Activated gamma-delta T cell treated with anti-CD3 and anti-CD28 coated beads, Interleukin-2, amount 50 U/mL, for 16 hours (primary cell): Measurements from ENCODE around the gene TMEM256.

ENCODE experiments used
- DNase-seq: peaks from one replicate; pipeline ENCODE4 v3.0.0-alpha.2; 2020; ENCODE audit warnings: low read depth

The TMEM256 gene

DNA sequence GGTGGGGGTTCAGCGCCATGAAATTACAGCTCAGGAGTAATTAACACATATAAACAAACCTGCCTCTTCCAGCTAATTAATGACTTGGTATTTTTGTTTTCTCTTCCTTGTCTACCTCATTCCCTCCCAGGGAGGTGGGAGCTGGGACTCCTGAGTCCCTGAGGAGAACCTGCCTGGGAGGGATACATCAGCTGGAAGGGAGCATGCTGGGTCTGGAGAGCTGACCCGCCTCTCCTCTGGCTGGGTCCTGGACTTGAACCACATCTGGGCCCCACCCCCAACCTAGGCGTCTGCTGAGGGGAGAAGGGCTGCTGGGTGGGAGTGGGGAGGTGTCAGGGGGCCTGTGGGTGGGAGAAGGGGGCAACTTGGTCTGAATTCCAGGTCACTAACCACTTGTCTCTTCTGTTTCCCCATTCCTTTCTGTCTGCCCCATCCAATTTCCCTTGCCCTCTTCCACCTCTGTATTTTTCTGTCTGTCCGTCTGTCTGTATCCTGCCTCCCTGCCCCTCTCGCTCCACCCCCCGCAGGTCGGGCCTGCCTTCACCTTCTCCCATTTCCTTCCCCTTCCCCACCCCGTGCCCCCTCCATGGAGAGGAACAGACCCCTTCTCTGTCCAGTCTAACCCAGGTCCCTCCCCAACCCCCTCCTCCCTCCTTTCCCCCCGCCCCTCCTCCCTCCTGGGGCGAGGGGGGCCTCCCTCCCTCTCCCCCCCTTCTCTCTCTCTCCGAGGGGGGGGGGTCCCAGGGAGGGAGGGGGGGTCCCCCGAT, 3.8 kb upstream of the TMEM256 start, which contains the start of gene NLGN2:
TSS of gene NLGN2 (plus strand) at position 361 of the 767 bp plus-strand sequence. CDS start 411 bp downstream, outside the sequence.
- DNase-seq = no peak

DNA sequence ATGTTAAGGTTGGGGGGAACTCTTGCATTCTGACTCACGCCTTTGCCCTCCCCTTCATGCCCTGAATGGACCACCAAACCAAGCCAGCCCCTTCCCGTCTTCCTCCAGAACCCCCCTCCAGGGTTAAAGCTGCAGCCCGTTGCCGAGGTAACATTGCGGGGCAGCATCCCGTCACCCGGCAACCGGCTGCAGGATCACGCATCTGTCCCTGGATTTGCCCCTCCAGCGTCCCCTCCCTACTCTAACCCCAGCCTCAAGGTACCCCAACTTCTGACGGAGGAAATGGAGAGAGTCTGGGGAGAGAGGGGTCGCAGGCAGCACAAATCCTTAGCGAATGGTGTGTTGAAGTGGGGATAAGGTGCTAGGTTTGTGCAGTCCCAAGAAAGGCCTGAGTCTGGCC, 3.2 kb upstream of the TMEM256 start:
- DNase-seq = no peak

- no peak for DNase-seq
Measured at GRCh38 chr17:7406235-7406825, 2.4 kb upstream of the TMEM256 start.

DNA sequence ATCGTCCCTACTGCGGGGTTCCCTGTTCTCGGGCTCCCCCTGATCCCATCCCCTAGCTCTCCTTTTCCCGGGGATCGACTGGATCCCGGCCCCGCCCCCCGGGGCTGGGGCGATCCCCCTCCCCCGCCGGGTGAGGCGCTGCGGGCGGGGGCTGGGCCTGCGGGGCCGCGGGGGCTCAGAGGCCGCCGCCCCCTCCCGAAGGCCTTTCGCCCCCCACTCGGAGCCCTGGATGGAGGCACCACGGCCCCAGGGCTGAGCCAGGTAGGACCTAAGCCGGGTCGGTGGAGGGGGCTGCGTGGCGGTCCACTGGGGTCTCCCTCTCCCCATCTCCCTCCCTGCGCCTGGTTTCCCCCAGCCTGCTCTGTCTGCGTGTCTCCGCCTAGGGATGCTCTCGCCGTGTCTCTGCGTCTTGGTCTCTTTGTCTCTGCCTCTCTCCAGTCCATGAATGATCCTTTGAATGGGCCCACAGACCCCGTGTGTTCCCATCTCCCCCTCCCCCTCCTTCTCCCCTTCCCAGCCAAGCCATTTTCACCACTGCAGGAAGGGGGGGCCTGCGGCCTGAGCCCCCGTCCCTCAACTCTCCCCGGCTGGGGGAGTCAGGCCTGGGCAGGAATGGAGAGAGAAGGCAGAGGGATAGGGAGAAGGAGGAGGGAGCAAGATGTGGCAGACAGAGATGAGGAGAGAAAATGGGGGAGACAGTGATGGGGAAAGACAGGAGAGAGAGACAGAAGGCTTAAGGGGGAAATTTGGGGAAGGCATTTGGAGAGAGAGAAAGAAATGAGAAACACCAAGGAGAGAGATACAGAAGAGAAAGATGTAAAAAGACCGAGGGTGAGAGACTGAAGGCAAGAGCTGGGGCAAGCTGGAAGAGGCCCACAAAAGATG, 1.7 kb upstream of the TMEM256 start:
- no peak for DNase-seq

DNA sequence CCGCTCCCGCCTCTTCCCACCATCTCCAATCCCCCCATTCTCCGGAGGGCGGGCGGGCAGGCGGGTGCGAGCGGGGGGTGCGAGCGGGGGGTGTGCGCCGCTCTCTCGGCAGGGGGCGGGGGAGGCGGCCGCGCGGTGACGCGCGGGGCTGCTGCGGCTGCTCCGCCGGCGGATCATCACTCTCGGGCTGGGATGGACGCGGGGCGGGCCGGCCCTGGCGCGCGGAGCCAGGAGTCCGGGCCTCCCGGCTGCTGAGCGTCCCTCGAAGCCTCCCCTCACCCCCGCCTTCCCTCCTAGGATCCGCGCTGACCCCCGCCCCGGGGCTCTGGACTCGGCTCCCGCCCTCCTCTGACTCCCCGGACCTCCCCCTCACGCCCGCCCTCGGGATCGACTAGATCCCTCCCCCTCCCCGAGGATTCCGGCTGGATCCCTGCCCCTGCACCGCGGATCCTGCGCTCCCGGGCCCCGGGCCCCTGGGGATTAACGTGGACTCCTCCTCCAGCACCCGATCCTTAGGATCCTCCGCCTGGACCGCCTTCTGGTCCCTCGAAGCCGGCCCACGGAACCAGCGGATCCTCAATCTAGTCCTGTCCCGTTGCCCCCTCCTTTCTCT, 946 bp upstream of the TMEM256 start:
- no peak for DNase-seq

DNA sequence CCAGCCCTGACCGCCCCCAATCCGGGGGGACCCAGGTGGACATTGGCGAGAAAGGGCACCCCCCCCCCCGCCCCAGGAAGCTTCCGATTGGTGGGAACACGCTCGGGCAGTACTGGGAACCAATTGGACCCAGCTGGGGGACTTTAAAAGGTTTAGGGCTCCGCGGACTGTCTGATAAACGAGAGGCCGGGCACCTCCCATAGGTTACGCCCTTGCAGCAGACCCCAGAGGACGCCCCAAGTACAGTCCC, 245 bp downstream of the TMEM256 start:
- DNase-seq = no peak

GRCh38 chr17:7403043-7403726, 712 bp downstream of the TMEM256 start:
- no peak for DNase-seq

DNA sequence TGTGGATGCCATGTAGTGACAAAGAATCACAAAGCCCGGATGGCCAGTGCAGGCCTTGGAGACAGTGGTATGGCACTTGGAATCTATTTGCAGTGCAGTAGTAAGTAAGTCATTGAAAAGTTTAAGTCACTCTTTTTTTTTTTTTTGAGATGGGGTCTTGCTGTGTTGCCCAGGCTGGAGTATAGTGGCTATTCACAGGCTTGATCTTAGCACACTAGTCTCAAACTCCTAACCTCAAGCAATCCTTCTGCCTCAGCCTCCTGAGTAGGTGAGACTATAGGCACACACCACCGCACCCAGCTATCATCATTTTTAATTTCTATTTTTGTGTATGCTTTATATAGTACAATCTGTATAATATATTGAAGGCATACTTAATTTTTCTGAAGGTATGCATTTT, 5.3 kb downstream of the TMEM256 start:
- no peak for DNase-seq

GRCh38 chr17:7396147-7396546, 7.8 kb downstream of the TMEM256 start:
- no peak for DNase-seq

- peak; percentile 69 for DNase-seq
Measured at GRCh38 chr17:7394452-7395191, 9.3 kb downstream of the TMEM256 start, which contains the start of gene PLSCR3. TSS of gene PLSCR3 (minus strand) at chr17:7394525. CDS start at chr17:7394110, 415 bp downstream.

GRCh38 chr17:7393613-7394451, 10.1 kb downstream of the TMEM256 start:
- peak; percentile 42 for DNase-seq

GRCh38 chr17:7392696-7393612, 10.9 kb downstream of the TMEM256 start:
- DNase-seq = no peak

- DNase-seq = no peak
Measured at GRCh38 chr17:7391307-7391706, 12.6 kb downstream of the TMEM256 start.

- no peak for DNase-seq
Measured at GRCh38 chr17:7389924-7390910, 13.7 kb downstream of the TMEM256 start.

DNA sequence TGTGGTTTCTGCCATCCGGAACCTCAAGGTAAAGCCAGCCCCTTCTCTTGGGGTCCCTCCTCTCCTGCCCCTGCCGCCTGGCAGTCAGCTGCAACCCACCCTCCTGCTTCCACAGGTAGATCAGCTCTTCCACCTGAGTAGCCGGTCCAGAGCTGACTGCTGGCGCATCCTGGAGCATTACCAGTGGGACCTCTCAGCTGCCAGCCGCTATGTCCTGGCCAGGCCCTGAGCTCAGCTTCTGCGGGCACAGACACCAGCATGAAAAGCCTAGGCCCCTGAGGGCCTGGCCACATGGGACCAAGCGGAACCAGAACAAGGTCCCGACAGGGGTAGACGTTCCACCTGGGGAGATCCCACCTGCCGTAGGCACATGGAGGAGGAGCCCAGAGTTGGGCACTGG, 15.0 kb downstream of the TMEM256 start:
- no peak for DNase-seq

- no peak for DNase-seq
Measured at GRCh38 chr17:7384489-7385081, 19.3 kb downstream of the TMEM256 start.

GRCh38 chr17:7383742-7384488, 20.0 kb downstream of the TMEM256 start:
- peak; percentile 64 for DNase-seq
